Ascending aorta (tissue), 2 donors: ENCODE results near the gene PLEKHA1. TPM values are rescaled to one million over a fixed set of nuclear protein-coding genes. Genes with fewer than 3 reads are reported as not detected.

ENCODE experiments used
- DNase-seq, 2 donors: peaks; one replicate each; pipeline ENCODE4 v3.0.0-alpha.2; 2019; ENCODE audit warnings: low spot score in 2 of 2
- H3K27ac ChIP-seq, 2 donors: fragments of 200-600 bp; sonication (generic); one replicate each; pipeline ENCODE4 v1.5.1; 2016 to 2017; ENCODE audit warnings: mild to moderate bottlenecking in 1 of 2
- H3K27me3 ChIP-seq: fragments of 200-600 bp; sonication (generic); one replicate; pipeline ENCODE4 v1.5.1; 2017
- H3K36me3 ChIP-seq, 2 donors: fragments of 200-600 bp; sonication (generic); one replicate each; pipeline ENCODE4 v1.5.1; 2016
- H3K4me1 ChIP-seq, 2 donors: fragments of 200-600 bp; sonication (generic); one replicate each; pipeline ENCODE4 v1.5.1; 2016 to 2017; ENCODE audit warnings: mild to moderate bottlenecking in 1 of 2
- H3K4me3 ChIP-seq, 2 donors: fragments of 200-600 bp; sonication (generic); one replicate each; pipeline ENCODE4 v1.5.1; 2016 to 2017; ENCODE audit warnings: mild to moderate bottlenecking in 1 of 2
- H3K9me3 ChIP-seq, 2 donors: fragments of 200-600 bp; sonication (generic); one replicate each; pipeline ENCODE4 v1.5.1; 2016
- CTCF ChIP-seq, 3 experiments: fragments of 200-600 bp in 2 of 3; fragments of 450-650 bp in 1 of 3; sonication (generic) in 2 of 3; IDR thresholded peaks; one replicate each; pipeline ENCODE4 v1.5.1; 2016 to 2019; ENCODE audit warnings: antibody characterized with exemption in 3 of 3, mild to moderate bottlenecking in 1 of 3, moderate library complexity in 1 of 3
- intact Hi-C: fragments of 100-400 bp; cut with DNase I; formaldehyde crosslinking; loops from one replicate; pipeline ENCODE4 v1.15.1; 2023
- total RNA-seq: library from RNA; depleted of rRNA; stranded (reverse); fragments of >200 nt; gene quantifications from one replicate; pipeline ENCODE4 v1.1.0, GENCODE V29; 2016

PLEKHA1 gene
- total RNA-seq, 1 donor from 2014 or later: 128 TPM

- TF ChIP-seq CTCF (IDR thresholded peaks at IDR 0.05): no peak
- no peaks in the 10 kb centered on the region for H3K9me3 ChIP-seq
- H3K4me1 ChIP-seq: peaks cover 6 to 38% of the 10 kb centered on the region in 2 donors
- H3K27ac ChIP-seq: peak overlapping the region; percentile 80 to 90
- intact Hi-C loops: loop anchor here (2.0 kb wide), 1 partner anchor 17 kb away; no protein-coding TSS in a partner anchor
- H3K36me3 ChIP-seq: no peaks in the 10 kb centered on the region
- DNase-seq: no peak
- H3K4me3 ChIP-seq: peak overlapping the region; percentile 31 to 47
- H3K27me3 ChIP-seq: no peaks in the 10 kb centered on the region
Observed at GRCh38 chr10:122475591-122476332, 101.3 kb downstream of the PLEKHA1 start.

GRCh38 chr10:122476333-122476695 lies 101.8 kb downstream of the PLEKHA1 start:
- H3K27me3 ChIP-seq: no peaks in the 10 kb centered on the region
- no peak for TF ChIP-seq CTCF (IDR thresholded peaks at IDR 0.05)
- H3K36me3 ChIP-seq: no peaks in the 10 kb centered on the region
- H3K4me1 ChIP-seq: peaks cover 6 to 38% of the 10 kb centered on the region in 2 donors
- H3K9me3 ChIP-seq: no peaks in the 10 kb centered on the region
- no peak for DNase-seq
- peak overlapping the region; percentile 80 to 90 for H3K27ac ChIP-seq
- intact Hi-C loops: no loop called here
- H3K4me3 ChIP-seq: no peak overlapping the region

GRCh38 chr10:122477436-122477835 lies 102.9 kb downstream of the PLEKHA1 start:
- peaks cover 6 to 38% of the 10 kb centered on the region in 2 donors for H3K4me1 ChIP-seq
- peak overlapping the region; percentile 80 to 90 for H3K27ac ChIP-seq
- DNase-seq: no peak

GRCh38 chr10:122478971-122479370 lies 104.5 kb downstream of the PLEKHA1 start:
- Histone ChIP-seq H3K4me3 (no peak overlapping the region), H3K27me3 (no peaks in the 10 kb centered on the region), H3K27ac (peak overlapping the region in 1 of 2 donors; percentile 25), H3K4me1 (peaks cover 6 to 29% of the 10 kb centered on the region in 2 donors), H3K36me3 (no peaks in the 10 kb centered on the region), H3K9me3 (no peaks in the 10 kb centered on the region)
- intact Hi-C loops: no loop called here
- no peak for DNase-seq
- no peak for TF ChIP-seq CTCF (IDR thresholded peaks at IDR 0.05)

More at GRCh38 chr10:122477436-122477835, 102.9 kb downstream of the PLEKHA1 start:
- H3K27me3 ChIP-seq: no peaks in the 10 kb centered on the region
- H3K4me3 ChIP-seq: no peak overlapping the region
- intact Hi-C loops: no loop called here
- TF ChIP-seq CTCF (IDR thresholded peaks at IDR 0.05): no peak
- H3K9me3 ChIP-seq: no peaks in the 10 kb centered on the region
- H3K36me3 ChIP-seq: no peaks in the 10 kb centered on the region

GRCh38 chr10:122480146-122480833 lies 105.8 kb downstream of the PLEKHA1 start:
- no peak for DNase-seq
- intact Hi-C loops: no loop called here
- H3K27ac ChIP-seq: no peak overlapping the region

More at GRCh38 chr10:122480146-122480833, 105.8 kb downstream of the PLEKHA1 start:
- Histone ChIP-seq H3K4me3 (no peak overlapping the region), H3K36me3 (no peaks in the 10 kb centered on the region), H3K4me1 (peaks cover 6 to 17% of the 10 kb centered on the region in 2 donors), H3K9me3 (no peaks in the 10 kb centered on the region), H3K27me3 (no peaks in the 10 kb centered on the region)
- TF ChIP-seq CTCF (IDR thresholded peaks at IDR 0.05): no peak
